ENCODE data around the gene NDUFA8. TPM values are rescaled to one million over a fixed set of nuclear protein-coding genes. Genes with fewer than 3 reads are reported as not detected.

The NDUFA8 gene
- polyA plus RNA-seq, 1 of the 3 experiments (the other 2 are of a cell fraction), result 116 TPM

DNA sequence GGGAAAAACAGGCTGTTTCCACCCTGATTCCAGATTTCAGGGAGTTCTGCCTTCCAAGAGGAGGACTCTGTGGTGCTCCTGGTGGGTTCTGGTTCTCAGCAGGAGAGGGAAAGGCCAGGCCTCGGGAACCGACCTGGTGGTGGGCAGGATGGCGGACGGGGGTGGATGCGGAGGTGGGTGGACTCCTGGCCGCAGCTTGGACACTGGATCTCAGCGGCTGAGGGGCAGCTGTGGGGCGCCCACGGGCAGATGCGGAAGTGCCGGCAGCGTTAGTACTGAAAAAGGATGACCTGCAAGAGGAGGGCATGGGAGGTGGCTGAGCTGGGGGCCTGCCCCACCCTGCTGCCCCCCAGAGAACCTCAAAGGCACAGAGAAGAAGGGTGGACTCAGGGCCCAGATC is 44.9 kb upstream of the NDUFA8 start:
- Histone ChIP-seq H3K27me3 (ENCODE audit: insufficient read depth) (peaks cover 19% of the 10 kb centered on the region; the same call in 1 of the 2 replicates), H3K27ac (ENCODE audit: low read depth in 2 of 2, low read length in 1 of 2) (no peak overlapping the region), H3K9me3 (no peaks in the 10 kb centered on the region), H3K4me2 (no peak overlapping the region), H3K4me1 (ENCODE audit: control insufficient read depth in 1 of 2, insufficient read depth in 2 of 2, low read depth in 1 of 2, low read length in 1 of 2) (peaks cover 0 to 10% of the 10 kb centered on the region in 2 experiments; a peak in 1 of 4 replicates), H2AFZ (ENCODE audit: low read depth) (no peak overlapping the region), H3K36me3 (replicated peaks in 1 of 2; ENCODE audit: control insufficient read depth in 1 of 2, insufficient read depth in 2 of 2, low read length in 1 of 2) (no peaks in the 10 kb centered on the region), H3F3A (replicated peaks; ENCODE audit: insufficient read depth) (no peaks in the 10 kb centered on the region), H3K9me2 (no peaks in the 10 kb centered on the region), H4K20me1 (ENCODE audit: insufficient read depth) (no peaks in the 10 kb centered on the region), H3K9ac (no peak overlapping the region), H3K79me2 (ENCODE audit: insufficient read depth) (no peaks in the 10 kb centered on the region), H3K4me3 (ENCODE audit: low read depth in 2 of 2, low read length in 1 of 2) (no peak overlapping the region)
- TF ChIP-seq FOXM1 (IDR thresholded peaks at IDR 0.05; ENCODE audit: low read depth) (no peak), RFX5 (IDR thresholded peaks at IDR 0.05; ENCODE audit: low read length) (no peak), CHD2 (IDR thresholded peaks at IDR 0.05; ENCODE audit: low read length, partially characterized antibody) (no peak), GABPA (IDR thresholded peaks at IDR 0.05; ENCODE audit: low read depth) (no peak), GATA2 (CRISPR knock-in tag; IDR thresholded peaks at IDR 0.05) (no peak), TCF12 (IDR thresholded peaks at IDR 0.05) (no peak), SIN3A (IDR thresholded peaks at IDR 0.05; ENCODE audit: borderline replicate concordance, low read depth, low read length) (no peak), POLR2AphosphoS5 (IDR thresholded peaks at IDR 0.05; ENCODE audit: low read depth, low read length) (no peak), MEF2A (IDR thresholded peaks at IDR 0.05; ENCODE audit: borderline replicate concordance, low read depth) (no peak), TEAD4 (IDR thresholded peaks at IDR 0.05; ENCODE audit: borderline replicate concordance, insufficient read depth) (no peak)
- TF ChIP-seq, protein P1, sequence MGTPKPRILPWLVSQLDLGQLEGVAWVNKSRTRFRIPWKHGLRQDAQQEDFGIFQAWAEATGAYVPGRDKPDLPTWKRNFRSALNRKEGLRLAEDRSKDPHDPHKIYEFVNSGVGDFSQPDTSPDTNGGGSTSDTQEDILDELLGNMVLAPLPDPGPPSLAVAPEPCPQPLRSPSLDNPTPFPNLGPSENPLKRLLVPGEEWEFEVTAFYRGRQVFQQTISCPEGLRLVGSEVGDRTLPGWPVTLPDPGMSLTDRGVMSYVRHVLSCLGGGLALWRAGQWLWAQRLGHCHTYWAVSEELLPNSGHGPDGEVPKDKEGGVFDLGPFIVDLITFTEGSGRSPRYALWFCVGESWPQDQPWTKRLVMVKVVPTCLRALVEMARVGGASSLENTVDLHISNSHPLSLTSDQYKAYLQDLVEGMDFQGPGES (IDR thresholded peaks at IDR 0.05; ENCODE audit: low read depth, low read length), result no peak
- TF ChIP-seq, protein P2, sequence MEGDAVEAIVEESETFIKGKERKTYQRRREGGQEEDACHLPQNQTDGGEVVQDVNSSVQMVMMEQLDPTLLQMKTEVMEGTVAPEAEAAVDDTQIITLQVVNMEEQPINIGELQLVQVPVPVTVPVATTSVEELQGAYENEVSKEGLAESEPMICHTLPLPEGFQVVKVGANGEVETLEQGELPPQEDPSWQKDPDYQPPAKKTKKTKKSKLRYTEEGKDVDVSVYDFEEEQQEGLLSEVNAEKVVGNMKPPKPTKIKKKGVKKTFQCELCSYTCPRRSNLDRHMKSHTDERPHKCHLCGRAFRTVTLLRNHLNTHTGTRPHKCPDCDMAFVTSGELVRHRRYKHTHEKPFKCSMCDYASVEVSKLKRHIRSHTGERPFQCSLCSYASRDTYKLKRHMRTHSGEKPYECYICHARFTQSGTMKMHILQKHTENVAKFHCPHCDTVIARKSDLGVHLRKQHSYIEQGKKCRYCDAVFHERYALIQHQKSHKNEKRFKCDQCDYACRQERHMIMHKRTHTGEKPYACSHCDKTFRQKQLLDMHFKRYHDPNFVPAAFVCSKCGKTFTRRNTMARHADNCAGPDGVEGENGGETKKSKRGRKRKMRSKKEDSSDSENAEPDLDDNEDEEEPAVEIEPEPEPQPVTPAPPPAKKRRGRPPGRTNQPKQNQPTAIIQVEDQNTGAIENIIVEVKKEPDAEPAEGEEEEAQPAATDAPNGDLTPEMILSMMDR (IDR thresholded peaks at IDR 0.05), result no peak
- TF ChIP-seq, protein P3, sequence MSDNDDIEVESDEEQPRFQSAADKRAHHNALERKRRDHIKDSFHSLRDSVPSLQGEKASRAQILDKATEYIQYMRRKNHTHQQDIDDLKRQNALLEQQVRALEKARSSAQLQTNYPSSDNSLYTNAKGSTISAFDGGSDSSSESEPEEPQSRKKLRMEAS (IDR thresholded peaks at IDR 0.05; ENCODE audit: low read depth), result no peak
- no peak for DNase-seq
- CTCF ChIA-PET, result interaction anchor here (1.5 kb wide), 1 partner anchor 105 kb away, joined by 4 read pairs; no protein-coding TSS in a partner anchor
- 74% methylated on average over 12 of the region's 12 CpGs for WGBS (ENCODE audit: low lambda C conversion rate)
- POLR2A ChIA-PET, result interaction anchor here (1.4 kb wide), 1 partner anchor 60 kb away, joined by 4 read pairs; the partner anchor contains the start of genes MRRF and RBM18

DNA sequence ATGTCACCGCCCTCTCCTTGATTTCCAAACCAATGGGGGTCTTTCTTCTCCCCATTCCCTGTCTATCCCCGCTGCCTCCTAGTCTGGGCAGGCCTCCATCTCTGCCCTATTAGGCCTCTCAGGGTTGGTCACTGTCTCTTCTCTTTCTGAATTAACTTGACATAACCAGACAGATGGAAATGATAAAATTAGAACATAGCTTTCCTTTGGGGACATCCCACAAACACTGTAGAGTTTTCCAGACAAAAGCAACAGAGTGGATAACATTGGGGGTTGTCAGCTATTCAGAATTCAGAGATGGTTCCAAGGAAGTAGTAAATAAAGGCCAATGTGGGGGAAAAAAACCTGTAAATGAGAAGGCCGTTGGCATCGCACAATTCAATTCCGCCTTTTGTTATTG is 44.5 kb upstream of the NDUFA8 start:
- Histone ChIP-seq H2AFZ (ENCODE audit: low read depth) (no peak overlapping the region), H3K4me3 (ENCODE audit: low read depth in 2 of 2, low read length in 1 of 2) (no peak overlapping the region), H3K27ac (ENCODE audit: low read depth in 2 of 2, low read length in 1 of 2) (no peak overlapping the region), H3K27me3 (ENCODE audit: insufficient read depth) (peaks cover 15% of the 10 kb centered on the region; the same call in 1 of the 2 replicates), H3K9me3 (no peaks in the 10 kb centered on the region), H3K9ac (no peak overlapping the region), H3K4me2 (no peak overlapping the region), H3K36me3 (replicated peaks in 1 of 2; ENCODE audit: control insufficient read depth in 1 of 2, insufficient read depth in 2 of 2, low read length in 1 of 2) (no peaks in the 10 kb centered on the region), H3K79me2 (ENCODE audit: insufficient read depth) (no peaks in the 10 kb centered on the region), H3F3A (replicated peaks; ENCODE audit: insufficient read depth) (no peaks in the 10 kb centered on the region), H3K9me2 (no peaks in the 10 kb centered on the region), H4K20me1 (ENCODE audit: insufficient read depth) (no peaks in the 10 kb centered on the region), H3K4me1 (ENCODE audit: control insufficient read depth in 1 of 2, insufficient read depth in 2 of 2, low read depth in 1 of 2, low read length in 1 of 2) (peaks cover 0 to 10% of the 10 kb centered on the region in 2 experiments; a peak in 1 of 4 replicates)
- peak; percentile 64 for DNase-seq
- ChIA-PET CTCF (interaction anchor here (1.5 kb wide), 1 partner anchor 105 kb away, joined by 4 read pairs; no protein-coding TSS in a partner anchor), POLR2A (interaction anchor here (1.4 kb wide), 1 partner anchor 61 kb away, joined by 4 read pairs; the partner anchor contains the start of genes MRRF and RBM18)
- 67% methylated on average over 5 of the region's 5 CpGs for WGBS (ENCODE audit: low lambda C conversion rate)
- no peak for TF ChIP-seq TAF1 (IDR thresholded peaks at IDR 0.05; ENCODE audit: borderline replicate concordance, low read depth, low read length)
- TF ChIP-seq TCF12 (IDR thresholded peaks at IDR 0.05), result peak; percentile 20; the same call in 1 of the 2 replicates

Data from SK-N-SH (cell line).